GM12878 (cell line): ENCODE results near the gene NAALADL2. TPM values are rescaled to one million over a fixed set of nuclear protein-coding genes. Genes with fewer than 3 reads are reported as not detected.
A peak's percentile ranks its signal among the peaks of the same experiment; 100 is the strongest.

ENCODE experiments used
- ATAC-seq: fragments of 200-7000 bp; cut with Tn5 transposase; 3 replicates; pipeline ENCODE4 v1.9.1; 2020; ENCODE audit warnings: mild to moderate bottlenecking, moderate library complexity
- BruUV-seq: library from RNA; stranded (reverse); fragments of 400-500 nt; replicated peaks from 2 replicates; lab custom pipeline; 2021; lab: Mats Ljungman, UMichigan
- CTCF ChIA-PET: fragments of 300-600 bp; sonication (Branson Sonifier 250); formaldehyde crosslinking; extraction: SDS; loops from one replicate; lab custom pipeline; 2021; ENCODE audit warnings: inconsistent platforms; lab: Yijun Ruan, JAX
- POLR2A ChIA-PET: fragments of 350-600 bp; formaldehyde crosslinking; extraction: SDS; loops from one replicate; lab custom pipeline; 2021; ENCODE audit warnings: inconsistent platforms; lab: Charles Lee
- RAD21 ChIA-PET: fragments of 300-600 bp; sonication (Branson Sonifier 250); formaldehyde crosslinking; loops from one replicate; lab custom pipeline; 2023; ENCODE audit warnings: antibody characterized with exemption; ENCODE audit not compliant: unreplicated experiment; lab: Charles Lee
- SMC1A ChIA-PET: fragments of 300-600 bp; sonication (Branson Sonifier 250); formaldehyde crosslinking; loops from one replicate; lab custom pipeline; 2023; ENCODE audit not compliant: unreplicated experiment, uncharacterized antibody; lab: Charles Lee
- DNase-seq: peaks from one replicate; pipeline ENCODE4 v3.0.0-alpha.2; 2011; ENCODE audit warnings: low read depth, low spot score
- FAIRE-seq: peaks from 3 replicates; lab custom pipeline; 2011; peaks lifted over from hg19 to GRCh38; lab: Jason Lieb, UNC
- H2AFZ ChIP-seq: 2 replicates; pipeline ENCODE4 v1.6.0; 2011; ENCODE audit warnings: low read depth, low read length, control low read depth; ENCODE audit not compliant: control insufficient read depth
- H3K27ac ChIP-seq: 2 replicates; pipeline ENCODE4 v1.5.1; 2011; ENCODE audit warnings: control low read depth; ENCODE audit not compliant: control insufficient read depth, insufficient read depth
- H3K27me3 ChIP-seq, 2 experiments: replicated peaks in 1 of 2; 2 replicates each; pipeline versions ENCODE4 v1.6.0 to v1.6.1; 2011; ENCODE audit warnings: low read length in 1 of 2; ENCODE audit not compliant: control insufficient read depth in 2 of 2, insufficient read depth in 2 of 2
- H3K36me3 ChIP-seq, 2 experiments: 2 replicates each; pipeline ENCODE4 v1.5.1; 2011; ENCODE audit warnings: low read length in 1 of 2; ENCODE audit not compliant: control insufficient read depth in 2 of 2, insufficient read depth in 2 of 2
- H3K4me1 ChIP-seq: 2 replicates; pipeline ENCODE4 v1.6.1; 2011; ENCODE audit warnings: mild to moderate bottlenecking, low read length, moderate library complexity, mixed read lengths; ENCODE audit not compliant: control insufficient read depth, insufficient read depth
- H3K4me2 ChIP-seq: 2 replicates; pipeline ENCODE4 v1.6.0; 2011; ENCODE audit warnings: control low read depth; ENCODE audit not compliant: control insufficient read depth, insufficient read depth
- H3K4me3 ChIP-seq: fragments of 200-600 bp; sonication (generic); 2 replicates; pipeline ENCODE4 v1.5.1; 2016
- H3K79me2 ChIP-seq: 2 replicates; pipeline ENCODE4 v1.6.0; 2011; ENCODE audit warnings: low read length; ENCODE audit not compliant: control insufficient read depth, insufficient read depth
- H3K9ac ChIP-seq: 2 replicates; pipeline ENCODE4 v1.8.0; 2011; ENCODE audit warnings: low read length, control low read depth, mixed read lengths; ENCODE audit not compliant: control insufficient read depth, insufficient read depth
- H3K9me3 ChIP-seq: replicated peaks from 3 replicates; pipeline ENCODE4 v1.5.1; 2011; ENCODE audit warnings: mild to moderate bottlenecking, low read length; ENCODE audit not compliant: control insufficient read depth, insufficient read depth
- H4K20me1 ChIP-seq: 2 replicates; pipeline ENCODE4 v1.6.0; 2011; ENCODE audit not compliant: control insufficient read depth, insufficient read depth
- ATF2 ChIP-seq: IDR thresholded peaks from 2 replicates; pipeline ENCODE4 v1.6.1; 2012; ENCODE audit warnings: low read length, inconsistent platforms
- CBX5 ChIP-seq: sonication (generic); IDR thresholded peaks from 2 replicates; pipeline ENCODE4 v1.6.1; 2016; ENCODE audit warnings: low read depth, moderate library complexity, mild to moderate bottlenecking, inconsistent platforms
- CHD2 ChIP-seq: IDR thresholded peaks from 2 replicates; pipeline ENCODE4 v1.6.1; 2011; ENCODE audit warnings: low read depth, low read length, improper control_type of control experiment, borderline replicate concordance
- ESRRA ChIP-seq: IDR thresholded peaks from 2 replicates; pipeline ENCODE4 v1.6.1; 2012; ENCODE audit warnings: mild to moderate bottlenecking, low read length, improper control_type of control experiment
- HDGF ChIP-seq: fragments of 450-650 bp; IDR thresholded peaks from 2 replicates; pipeline ENCODE4 v1.6.1; 2016; ENCODE audit warnings: antibody characterized with exemption
- RBBP5 ChIP-seq: fragments of 200-600 bp; sonication (generic); conservative IDR thresholded peaks from 2 replicates; pipeline ENCODE4 v1.6.1; 2016
- RFX5 ChIP-seq: IDR thresholded peaks from 2 replicates; pipeline ENCODE4 v1.6.1; 2011; ENCODE audit warnings: low read depth, low read length, improper control_type of control experiment
- RUNX3 ChIP-seq: IDR thresholded peaks from 2 replicates; pipeline ENCODE4 v1.6.1; 2012; ENCODE audit warnings: low read length, inconsistent platforms
- SMARCA5 ChIP-seq: fragments of 450-650 bp; IDR thresholded peaks from 2 replicates; pipeline ENCODE4 v1.6.1; 2017; ENCODE audit warnings: mild to moderate bottlenecking
- TAF1 ChIP-seq: IDR thresholded peaks from 2 replicates; pipeline ENCODE4 v1.6.1; 2011; ENCODE audit warnings: mild to moderate bottlenecking, low read depth, low read length, borderline replicate concordance
- ZBTB40 ChIP-seq: fragments of 450-650 bp; IDR thresholded peaks from 2 replicates; pipeline ENCODE4 v1.6.1; 2016; ENCODE audit warnings: mild to moderate bottlenecking, moderate library complexity, borderline replicate concordance
- in situ Hi-C: fragments of 300-500 bp; cut with MboI; formaldehyde crosslinking; loops from 9 replicates; pipeline ENCODE4 v1.14.3; 2018; ENCODE audit warnings: mixed read lengths
- intact Hi-C: fragments of 100-400 bp; cut with micrococcal nuclease; formaldehyde crosslinking; loops from one replicate; pipeline ENCODE4 v1.14.2; 2022; ENCODE audit not compliant: unreplicated experiment
- polyA plus RNA-seq, 11 experiments: library from polyadenylated mRNA; depleted of rRNA in 4 of 11; unstranded in 6 of 11; stranded (reverse) in 5 of 11; fragments of >200 nt; fragmentation: Nextera tagmentation in 4 of 11; fragmentation: Illumina TruSeq in 1 of 11; extraction: Ambion mirVana in 4 of 11; extraction: Trizol in 1 of 11; gene quantifications; 1 replicate in 1 of 11; 2 replicates in 10 of 11; pipeline versions ENCODE4 v1.2.1 to v1.2.3, GENCODE V29; 2011 to 2016; ENCODE audit warnings: inconsistent platforms in 2 of 11, missing spikeins in 2 of 11, low read depth in 1 of 11
- total RNA-seq, 4 experiments: library from RNA; depleted of rRNA in 3 of 4; stranded (reverse); fragments of >200 nt in 3 of 4; fragmentation: Illumina TruSeq in 1 of 4; extraction: Trizol in 1 of 4; gene quantifications; 2 replicates each; pipeline versions ENCODE4 v1.2.1 to v1.2.3, GENCODE V29; 2013 to 2021

Gene NAALADL2
- total and polyA plus RNA-seq, 10 of the 15 experiments (the other 5 are each of a cell fraction or from before 2014, with no cell fraction given): 0.06 to 10.8 (median 0.46) TPM

- TF ChIP-seq ATF2 (no peak), CBX5 (no peak), RBBP5 (no peak), SMARCA5 (no peak), TAF1 (no peak)
Observed at GRCh38 chr3:175155172-175155571, 296.0 kb downstream of the NAALADL2 start (continued).

GRCh38 chr3:175159202-175159601, 300.1 kb downstream of the NAALADL2 start:
- in situ Hi-C loops: no loop called here
- no peaks in the 10 kb centered on the region for H3K9me3 ChIP-seq
- no peak overlapping the region for H2AFZ ChIP-seq
- H3K4me3 ChIP-seq: no peak overlapping the region
- SMC1A ChIA-PET: interaction anchor here (0.6 kb wide), 1 partner anchor 1113 kb away, joined by 3 read pairs; no protein-coding TSS in a partner anchor
- TF ChIP-seq HDGF (no peak), CHD2 (no peak), ESRRA (no peak), RUNX3 (no peak), RFX5 (no peak), ZBTB40 (peak; percentile 64)
- TF ChIP-seq, all 136 proteins: peak for 1
- Histone ChIP-seq H4K20me1 (no peaks in the 10 kb centered on the region), H3K27ac (no peak overlapping the region), H3K36me3 (no peaks in the 10 kb centered on the region), H3K27me3 (no peaks in the 10 kb centered on the region), H3K4me2 (no peak overlapping the region), H3K4me1 (no peaks in the 10 kb centered on the region), H3K9ac (no peak overlapping the region), H3K79me2 (no peaks in the 10 kb centered on the region)
- ChIA-PET POLR2A (no interaction called here), CTCF (interaction anchor here (1.1 kb wide), 1 partner anchor 14 kb away, joined by 4 read pairs; no protein-coding TSS in a partner anchor), RAD21 (no interaction called here)
- ATAC-seq (0 out of 3 replicates have a peak, but pooled peaks have one; percentile 21), FAIRE-seq (no peak), DNase-seq (no peak)
- no TSS peak for BruUV-seq
- intact Hi-C loops: no loop called here
